ENCODE measurements around the gene MDK.

Gene MDK

GRCh38 chr11:46373787-46374740, 7.4 kb upstream of the MDK start:
- no peak for TF ChIP-seq CTCF (IDR thresholded peaks at IDR 0.05; ENCODE audit: low read depth, low read length, missing control alignments)
- Histone ChIP-seq H3K27me3 (replicated peaks) (no peaks in the 10 kb centered on the region), H3K4me3 (ENCODE audit: low read depth, low read length) (no peak overlapping the region), H3K36me3 (replicated peaks) (peaks cover 53% of the 10 kb centered on the region), H3K27ac (no peak overlapping the region)
- in situ Hi-C loops (cut with HindIII; ENCODE audit: low pct_ligation_motif_present, low sequenced_read_pairs) = no loop called here
- DNase-seq = no peak

DNA sequence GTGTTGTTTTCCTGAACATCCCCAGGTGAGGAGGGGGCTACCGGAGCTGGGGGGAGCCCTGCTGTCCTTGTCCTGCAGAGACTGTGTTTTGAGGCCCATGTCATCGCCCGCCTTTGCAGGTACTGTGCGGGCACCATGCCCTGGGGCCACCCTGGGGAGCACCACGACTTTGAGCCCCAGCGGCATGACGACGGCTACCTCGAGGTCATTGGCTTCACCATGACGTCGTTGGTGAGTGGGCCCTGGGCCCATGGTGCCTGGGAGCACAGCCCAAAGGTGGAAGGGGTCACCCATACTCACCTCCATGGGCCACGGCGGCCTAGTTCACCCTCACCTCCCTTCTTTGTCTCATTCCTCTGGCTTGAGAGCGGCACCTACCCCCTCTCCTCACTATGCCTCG, 6.7 kb upstream of the MDK start:
- H3K27ac ChIP-seq = no peak overlapping the region
- no peak for TF ChIP-seq CTCF (IDR thresholded peaks at IDR 0.05; ENCODE audit: low read depth, low read length, missing control alignments)
- in situ Hi-C loops (cut with HindIII; ENCODE audit: low pct_ligation_motif_present, low sequenced_read_pairs) = no loop called here
- DNase-seq = no peak
- no peak overlapping the region for H3K4me3 ChIP-seq (ENCODE audit: low read depth, low read length)
- no peaks in the 10 kb centered on the region for H3K27me3 ChIP-seq (replicated peaks)
- H3K36me3 ChIP-seq (replicated peaks) = peaks cover 50% of the 10 kb centered on the region

DNA sequence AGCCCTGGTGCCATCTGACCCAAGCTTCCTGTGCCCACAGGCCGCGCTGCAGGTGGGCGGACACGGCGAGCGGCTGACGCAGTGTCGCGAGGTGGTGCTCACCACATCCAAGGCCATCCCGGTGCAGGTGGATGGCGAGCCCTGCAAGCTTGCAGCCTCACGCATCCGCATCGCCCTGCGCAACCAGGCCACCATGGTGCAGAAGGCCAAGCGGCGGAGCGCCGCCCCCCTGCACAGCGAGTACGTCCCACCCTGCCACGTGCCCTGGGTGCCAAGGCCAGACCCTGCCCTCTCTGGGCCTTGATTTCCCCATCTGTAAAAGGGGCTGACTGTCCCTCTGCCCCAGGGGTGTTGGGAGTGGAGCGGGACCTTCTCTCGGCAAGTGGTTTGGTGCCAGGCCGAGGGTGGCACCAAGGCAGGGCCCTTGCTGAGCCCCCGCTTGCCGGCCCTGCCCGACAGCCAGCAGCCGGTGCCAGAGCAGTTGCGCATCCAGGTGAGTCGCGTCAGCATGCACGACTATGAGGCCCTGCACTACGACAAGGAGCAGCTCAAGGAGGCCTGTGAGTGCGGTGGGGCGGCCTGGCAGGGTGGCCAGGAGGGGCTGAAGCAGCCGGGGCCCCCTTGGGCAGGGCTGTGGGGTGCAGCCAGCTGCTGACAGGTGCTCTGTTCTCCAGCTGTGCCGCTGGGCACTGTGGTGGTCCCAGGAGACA, 5.9 kb upstream of the MDK start:
- Histone ChIP-seq H3K4me3 (ENCODE audit: low read depth, low read length) (no peak overlapping the region), H3K27me3 (replicated peaks) (no peaks in the 10 kb centered on the region), H3K36me3 (replicated peaks) (peaks cover 43% of the 10 kb centered on the region), H3K27ac (no peak overlapping the region)
- in situ Hi-C loops (cut with HindIII; ENCODE audit: low pct_ligation_motif_present, low sequenced_read_pairs) = no loop called here
- TF ChIP-seq CTCF (IDR thresholded peaks at IDR 0.05; ENCODE audit: low read depth, low read length, missing control alignments) = no peak
- DNase-seq = no peak

- TF ChIP-seq CTCF (IDR thresholded peaks at IDR 0.05; ENCODE audit: low read depth, low read length, missing control alignments) = no peak
- Histone ChIP-seq H3K4me3 (ENCODE audit: low read depth, low read length) (no peak overlapping the region), H3K27ac (no peak overlapping the region), H3K27me3 (replicated peaks) (no peaks in the 10 kb centered on the region), H3K36me3 (replicated peaks) (peaks cover 43% of the 10 kb centered on the region)
- DNase-seq = no peak
- in situ Hi-C loops (cut with HindIII; ENCODE audit: low pct_ligation_motif_present, low sequenced_read_pairs) = no loop called here
Measured at GRCh38 chr11:46376258-46377050, 5.0 kb upstream of the MDK start.

DNA sequence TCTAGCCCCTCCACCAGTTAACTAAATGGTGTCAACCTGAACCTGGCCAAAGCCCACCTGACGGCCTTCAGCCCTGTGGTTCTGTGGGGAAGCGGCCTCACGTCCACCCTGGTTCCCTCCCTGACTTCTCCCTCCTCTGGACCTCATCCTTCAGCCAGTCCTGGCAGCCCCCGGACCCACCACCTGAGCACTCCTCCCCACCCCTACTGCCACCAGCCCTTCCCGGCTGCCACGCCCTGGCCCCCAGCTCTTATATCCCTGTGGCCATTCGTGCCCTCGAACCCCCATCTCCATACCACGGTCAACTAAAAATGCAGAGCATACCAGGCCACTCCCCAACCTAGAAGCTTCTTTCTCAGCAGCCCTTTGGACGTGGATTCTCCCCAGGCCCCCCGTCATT, 4.2 kb upstream of the MDK start:
- Histone ChIP-seq H3K36me3 (replicated peaks) (peaks cover 42% of the 10 kb centered on the region), H3K27ac (no peak overlapping the region), H3K27me3 (replicated peaks) (no peaks in the 10 kb centered on the region), H3K4me3 (ENCODE audit: low read depth, low read length) (no peak overlapping the region)
- DNase-seq = no peak
- in situ Hi-C loops (cut with HindIII; ENCODE audit: low pct_ligation_motif_present, low sequenced_read_pairs) = no loop called here
- no peak for TF ChIP-seq CTCF (IDR thresholded peaks at IDR 0.05; ENCODE audit: low read depth, low read length, missing control alignments)
